KMS-11 (cell line): ENCODE data around the gene CABP2.

Source experiments
- H2AFZ ChIP-seq: fragments of 200-600 bp; sonication (generic); 2 replicates; pipeline ENCODE4 v1.6.1; 2016; ENCODE audit warnings: antibody characterized with exemption, mixed run types, low read depth
- H3K27ac ChIP-seq: fragments of 200-600 bp; sonication (generic); 2 replicates; pipeline ENCODE4 v1.6.1; 2016; ENCODE audit warnings: mild to moderate bottlenecking, mixed run types
- H3K27me3 ChIP-seq: fragments of 200-600 bp; sonication (generic); 2 replicates; pipeline ENCODE4 v1.6.1; 2017; ENCODE audit warnings: mild to moderate bottlenecking, low read depth, mixed run types, moderate library complexity; ENCODE audit not compliant: insufficient read depth
- H3K36me3 ChIP-seq: fragments of 200-600 bp; sonication (generic); 2 replicates; pipeline ENCODE4 v1.6.1; 2017; ENCODE audit warnings: mild to moderate bottlenecking, mixed run types; ENCODE audit not compliant: insufficient read depth
- H3K4me1 ChIP-seq: fragments of 200-600 bp; sonication (generic); 2 replicates; pipeline ENCODE4 v1.6.1; 2016; ENCODE audit warnings: mild to moderate bottlenecking, low read depth, mixed run types; ENCODE audit not compliant: poor library complexity, severe bottlenecking
- H3K4me2 ChIP-seq: fragments of 200-600 bp; sonication (generic); 2 replicates; pipeline ENCODE4 v1.7.0; 2016; ENCODE audit warnings: mild to moderate bottlenecking, mixed run types
- H3K4me3 ChIP-seq: fragments of 200-600 bp; sonication (generic); IDR thresholded peaks from 2 replicates; pipeline ENCODE4 v1.6.1; 2017; ENCODE audit warnings: low read depth, low read length, mixed read lengths; ENCODE audit not compliant: insufficient read depth
- H3K79me2 ChIP-seq: fragments of 200-600 bp; sonication (generic); 2 replicates; pipeline ENCODE4 v1.6.1; 2016; ENCODE audit warnings: low read depth, mixed run types; ENCODE audit not compliant: insufficient read depth
- H3K9ac ChIP-seq: fragments of 200-600 bp; sonication (generic); 2 replicates; pipeline ENCODE4 v1.6.1; 2016; ENCODE audit warnings: mild to moderate bottlenecking, mixed run types
- H4K20me1 ChIP-seq: fragments of 200-600 bp; sonication (generic); 2 replicates; pipeline ENCODE4 v1.6.1; 2016; ENCODE audit warnings: mild to moderate bottlenecking, mixed run types; ENCODE audit not compliant: insufficient read depth
- CTCF ChIP-seq: fragments of 200-600 bp; sonication (generic); conservative IDR thresholded peaks from 2 replicates; pipeline ENCODE4 v1.6.1; 2017; ENCODE audit warnings: low read depth, mild to moderate bottlenecking, antibody characterized with exemption, low read length, moderate library complexity, mixed read lengths

The CABP2 gene

GRCh38 chr11:67523556-67524479 lies 572 bp upstream of the CABP2 start:
- H3K4me1 ChIP-seq, result no peaks in the 10 kb centered on the region
- H2AFZ ChIP-seq, result no peak overlapping the region
- peaks cover 21% of the 10 kb centered on the region; the same call in 1 of the 2 replicates for H3K27me3 ChIP-seq
- TF ChIP-seq CTCF, result no peak
- H3K27ac ChIP-seq, result no peak overlapping the region
- H3K4me3 ChIP-seq, result no peak overlapping the region
- H4K20me1 ChIP-seq, result no peaks in the 10 kb centered on the region
- H3K4me2 ChIP-seq, result no peak overlapping the region
- no peaks in the 10 kb centered on the region for H3K36me3 ChIP-seq
- no peaks in the 10 kb centered on the region for H3K79me2 ChIP-seq
- H3K9ac ChIP-seq, result no peak overlapping the region

- Histone ChIP-seq H3K27ac (no peak overlapping the region), H3K9ac (no peak overlapping the region), H3K4me2 (no peak overlapping the region), H4K20me1 (no peaks in the 10 kb centered on the region), H3K36me3 (no peaks in the 10 kb centered on the region), H3K4me1 (no peaks in the 10 kb centered on the region), H3K27me3 (peaks cover 21% of the 10 kb centered on the region; the same call in 1 of the 2 replicates), H3K79me2 (no peaks in the 10 kb centered on the region), H2AFZ (no peak overlapping the region), H3K4me3 (no peak overlapping the region)
- no peak for TF ChIP-seq CTCF
Measured at GRCh38 chr11:67522338-67522737, 908 bp downstream of the CABP2 start.

GRCh38 chr11:67521924-67522323 lies 1.3 kb downstream of the CABP2 start:
- H3K4me2 ChIP-seq, result no peak overlapping the region
- H3K27me3 ChIP-seq, result peaks cover 21% of the 10 kb centered on the region; the same call in 1 of the 2 replicates
- H3K4me1 ChIP-seq, result no peaks in the 10 kb centered on the region
- H3K79me2 ChIP-seq, result no peaks in the 10 kb centered on the region
- H3K4me3 ChIP-seq, result no peak overlapping the region
- H3K36me3 ChIP-seq, result no peaks in the 10 kb centered on the region
- TF ChIP-seq CTCF, result no peak
- H3K9ac ChIP-seq, result no peak overlapping the region
- no peak overlapping the region for H3K27ac ChIP-seq
- H4K20me1 ChIP-seq, result no peaks in the 10 kb centered on the region
- no peak overlapping the region for H2AFZ ChIP-seq

GRCh38 chr11:67520856-67521824 lies 2.1 kb downstream of the CABP2 start:
- Histone ChIP-seq H3K27me3 (peaks cover 21% of the 10 kb centered on the region; the same call in 1 of the 2 replicates), H3K79me2 (no peaks in the 10 kb centered on the region), H3K27ac (no peak overlapping the region), H4K20me1 (no peaks in the 10 kb centered on the region), H3K9ac (no peak overlapping the region), H3K36me3 (no peaks in the 10 kb centered on the region), H2AFZ (no peak overlapping the region), H3K4me2 (no peak overlapping the region), H3K4me3 (no peak overlapping the region), H3K4me1 (no peaks in the 10 kb centered on the region)
- TF ChIP-seq CTCF, result no peak
